K562 (cell line): Measurements from ENCODE around the gene ANGEL2. TPM values are rescaled to one million over a fixed set of nuclear protein-coding genes. Genes with fewer than 3 reads are reported as not detected.

Experiments used
- CC2D1A ChIP-seq: fragments of 450-650 bp; IDR thresholded peaks from 2 replicates; pipeline ENCODE4 v1.6.1; 2017; ENCODE audit warnings: mild to moderate bottlenecking
- FOXK2 ChIP-seq, 2 experiments: fragments of 450-650 bp; IDR thresholded peaks in 1 of 2; conservative IDR thresholded peaks in 1 of 2; 2 replicates each; pipeline ENCODE4 v1.6.1; 2016; ENCODE audit warnings: low read depth in 2 of 2, mild to moderate bottlenecking in 1 of 2
- KLF16 ChIP-seq: IDR thresholded peaks from 2 replicates; pipeline ENCODE4 v1.6.1; 2016; ENCODE audit warnings: antibody characterized with exemption
- MAZ ChIP-seq, 2 experiments: fragments of 450-650 bp in 1 of 2; sonication (generic) in 1 of 2; formaldehyde crosslinking; IDR thresholded peaks in 1 of 2; conservative IDR thresholded peaks in 1 of 2; 2 replicates each; pipeline versions ENCODE4 v1.4.0 to v1.5.0; 2020; ENCODE audit warnings: mild to moderate bottlenecking in 1 of 2, missing genetic modification reagents in 1 of 2
- MCM3 ChIP-seq: fragments of 450-650 bp; IDR thresholded peaks from 2 replicates; pipeline ENCODE4 v1.6.1; 2016
- POU5F1 ChIP-seq: fragments of 150-350 bp; IDR thresholded peaks from 2 replicates; pipeline ENCODE4 v1.6.1; 2014; ENCODE audit warnings: borderline replicate concordance, low read length, low read depth, mild to moderate bottlenecking; ENCODE audit not compliant: partially characterized antibody
- TBP ChIP-seq: optimal IDR thresholded peaks from 2 replicates; pipeline ENCODE3; 2011; ENCODE audit warnings: low read depth, low read length, improper control_type of control experiment
- ZBTB17 ChIP-seq: fragments of 450-650 bp; formaldehyde crosslinking; IDR thresholded peaks from 2 replicates; pipeline ENCODE4 v1.4.0; 2020; ENCODE audit warnings: mild to moderate bottlenecking
- ZNF217 ChIP-seq: sonication (generic); formaldehyde crosslinking; IDR thresholded peaks from 2 replicates; pipeline ENCODE4 v1.8.0; 2022; ENCODE audit warnings: mild to moderate bottlenecking, missing genetic modification reagents
- polyA plus RNA-seq, 8 experiments: library from polyadenylated mRNA; depleted of rRNA in 4 of 8; stranded (reverse) in 5 of 8; unstranded in 3 of 8; fragments of >200 nt; fragmentation: Nextera tagmentation in 2 of 8; fragmentation: Illumina TruSeq in 1 of 8; extraction: Ambion mirVana in 2 of 8; extraction: Trizol in 1 of 8; gene quantifications; 2 replicates each; pipeline versions ENCODE4 v1.2.1 to v1.2.3, GENCODE V29; 2011 to 2014; ENCODE audit warnings: inconsistent platforms in 1 of 8, missing spikeins in 1 of 8
- total RNA-seq, 7 experiments: library from RNA; depleted of rRNA in 6 of 7; stranded (reverse); fragments of >200 nt in 6 of 7; fragmentation: Illumina TruSeq in 2 of 7; extraction: Trizol in 2 of 7; gene quantifications; 2 replicates each; pipeline versions ENCODE4 v1.2.1 to v1.2.3, GENCODE V29; 2011 to 2021; ENCODE audit warnings: low replicate concordance in 1 of 7
- TF ChIP-seq, protein P1 (sequence below), 2 experiments: fragments of 450-650 bp; IDR thresholded peaks; 2 replicates each; pipeline ENCODE4 v1.6.1; 2018; ENCODE audit warnings: mild to moderate bottlenecking in 2 of 2, low read depth in 1 of 2; ENCODE audit not compliant: partially characterized antibody in 2 of 2
- TF ChIP-seq, protein P2 (sequence below): fragments of 450-650 bp; formaldehyde crosslinking; IDR thresholded peaks from 2 replicates; pipeline ENCODE4 v1.4.0; 2022; ENCODE audit warnings: mild to moderate bottlenecking, moderate library complexity
- TF ChIP-seq, protein P3 (sequence below): sonication (generic); formaldehyde crosslinking; IDR thresholded peaks from 2 replicates; pipeline ENCODE4 v1.8.0; 2022; ENCODE audit warnings: missing genetic modification reagents, mild to moderate bottlenecking, borderline replicate concordance
- TF ChIP-seq, protein P4 (sequence below): sonication (generic); formaldehyde crosslinking; IDR thresholded peaks from 2 replicates; pipeline ENCODE4 v1.8.0; 2022; ENCODE audit warnings: mild to moderate bottlenecking, missing genetic modification reagents
- TF ChIP-seq, protein P5 (sequence below): fragments of 450-650 bp; formaldehyde crosslinking; IDR thresholded peaks from 2 replicates; pipeline ENCODE4 v1.4.0; 2020; ENCODE audit warnings: mild to moderate bottlenecking, moderate library complexity

The ANGEL2 gene
- total and polyA plus RNA-seq, 9 of the 15 experiments (the other 6 are each of a cell fraction or from before 2014, with no cell fraction given) = 6.8 to 34.6 (median 26.2) TPM

DNA sequence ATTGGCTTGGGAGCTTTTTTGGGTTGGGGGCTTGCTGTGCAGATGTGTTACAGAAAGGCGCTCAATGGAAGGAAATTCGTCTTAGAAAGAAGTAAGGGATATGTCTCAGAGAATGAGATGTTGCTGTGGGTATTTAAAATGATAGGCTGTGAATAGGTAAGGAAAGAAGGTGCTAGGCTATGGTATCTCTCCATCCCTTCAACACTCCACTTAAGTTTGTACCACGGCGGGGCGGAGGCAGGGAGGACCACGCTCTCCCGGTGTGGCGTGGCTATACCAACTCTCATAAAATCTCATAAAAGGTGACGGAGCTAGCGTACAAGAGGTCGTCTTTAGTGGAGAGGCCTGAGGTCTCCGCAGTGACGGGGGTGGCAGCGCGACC is 35.1 kb upstream of the ANGEL2 start (continued):
- TF ChIP-seq, protein P1, sequence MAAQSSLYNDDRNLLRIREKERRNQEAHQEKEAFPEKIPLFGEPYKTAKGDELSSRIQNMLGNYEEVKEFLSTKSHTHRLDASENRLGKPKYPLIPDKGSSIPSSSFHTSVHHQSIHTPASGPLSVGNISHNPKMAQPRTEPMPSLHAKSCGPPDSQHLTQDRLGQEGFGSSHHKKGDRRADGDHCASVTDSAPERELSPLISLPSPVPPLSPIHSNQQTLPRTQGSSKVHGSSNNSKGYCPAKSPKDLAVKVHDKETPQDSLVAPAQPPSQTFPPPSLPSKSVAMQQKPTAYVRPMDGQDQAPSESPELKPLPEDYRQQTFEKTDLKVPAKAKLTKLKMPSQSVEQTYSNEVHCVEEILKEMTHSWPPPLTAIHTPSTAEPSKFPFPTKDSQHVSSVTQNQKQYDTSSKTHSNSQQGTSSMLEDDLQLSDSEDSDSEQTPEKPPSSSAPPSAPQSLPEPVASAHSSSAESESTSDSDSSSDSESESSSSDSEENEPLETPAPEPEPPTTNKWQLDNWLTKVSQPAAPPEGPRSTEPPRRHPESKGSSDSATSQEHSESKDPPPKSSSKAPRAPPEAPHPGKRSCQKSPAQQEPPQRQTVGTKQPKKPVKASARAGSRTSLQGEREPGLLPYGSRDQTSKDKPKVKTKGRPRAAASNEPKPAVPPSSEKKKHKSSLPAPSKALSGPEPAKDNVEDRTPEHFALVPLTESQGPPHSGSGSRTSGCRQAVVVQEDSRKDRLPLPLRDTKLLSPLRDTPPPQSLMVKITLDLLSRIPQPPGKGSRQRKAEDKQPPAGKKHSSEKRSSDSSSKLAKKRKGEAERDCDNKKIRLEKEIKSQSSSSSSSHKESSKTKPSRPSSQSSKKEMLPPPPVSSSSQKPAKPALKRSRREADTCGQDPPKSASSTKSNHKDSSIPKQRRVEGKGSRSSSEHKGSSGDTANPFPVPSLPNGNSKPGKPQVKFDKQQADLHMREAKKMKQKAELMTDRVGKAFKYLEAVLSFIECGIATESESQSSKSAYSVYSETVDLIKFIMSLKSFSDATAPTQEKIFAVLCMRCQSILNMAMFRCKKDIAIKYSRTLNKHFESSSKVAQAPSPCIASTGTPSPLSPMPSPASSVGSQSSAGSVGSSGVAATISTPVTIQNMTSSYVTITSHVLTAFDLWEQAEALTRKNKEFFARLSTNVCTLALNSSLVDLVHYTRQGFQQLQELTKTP (IDR thresholded peaks at IDR 0.05; ENCODE audit: low read depth in 1 of 2, partially characterized antibody in 2 of 2) = peak in 1 of 2 experiments; percentile 24
- TF ChIP-seq, protein P2, sequence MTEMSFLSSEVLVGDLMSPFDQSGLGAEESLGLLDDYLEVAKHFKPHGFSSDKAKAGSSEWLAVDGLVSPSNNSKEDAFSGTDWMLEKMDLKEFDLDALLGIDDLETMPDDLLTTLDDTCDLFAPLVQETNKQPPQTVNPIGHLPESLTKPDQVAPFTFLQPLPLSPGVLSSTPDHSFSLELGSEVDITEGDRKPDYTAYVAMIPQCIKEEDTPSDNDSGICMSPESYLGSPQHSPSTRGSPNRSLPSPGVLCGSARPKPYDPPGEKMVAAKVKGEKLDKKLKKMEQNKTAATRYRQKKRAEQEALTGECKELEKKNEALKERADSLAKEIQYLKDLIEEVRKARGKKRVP (CRISPR knock-in tag) = no peak; the same call in 1 of the 2 replicates
- TF ChIP-seq TBP (no peak), MAZ (CRISPR knock-in tag; conservative IDR thresholded peaks at IDR 0.05 in 1 of 2, IDR thresholded peaks at IDR 0.05 in 1 of 2) (no peak), ZBTB17 (0 out of 2 replicates have a peak, but pooled peaks have one; percentile 52), FOXK2 (conservative IDR thresholded peaks at IDR 0.05 in 1 of 2, IDR thresholded peaks at IDR 0.05 in 1 of 2; ENCODE audit: low read depth in 2 of 2) (peak; percentile 22 to 97; a peak in 1 of 4 replicates), KLF16 (no peak), POU5F1 (peak; percentile 58), CC2D1A (peak; percentile 66; the same call in 1 of the 2 replicates), ZNF217 (no peak), MCM3 (no peak)
- TF ChIP-seq, protein P3, sequence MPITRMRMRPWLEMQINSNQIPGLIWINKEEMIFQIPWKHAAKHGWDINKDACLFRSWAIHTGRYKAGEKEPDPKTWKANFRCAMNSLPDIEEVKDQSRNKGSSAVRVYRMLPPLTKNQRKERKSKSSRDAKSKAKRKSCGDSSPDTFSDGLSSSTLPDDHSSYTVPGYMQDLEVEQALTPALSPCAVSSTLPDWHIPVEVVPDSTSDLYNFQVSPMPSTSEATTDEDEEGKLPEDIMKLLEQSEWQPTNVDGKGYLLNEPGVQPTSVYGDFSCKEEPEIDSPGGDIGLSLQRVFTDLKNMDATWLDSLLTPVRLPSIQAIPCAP = no peak
- TF ChIP-seq, protein P4, sequence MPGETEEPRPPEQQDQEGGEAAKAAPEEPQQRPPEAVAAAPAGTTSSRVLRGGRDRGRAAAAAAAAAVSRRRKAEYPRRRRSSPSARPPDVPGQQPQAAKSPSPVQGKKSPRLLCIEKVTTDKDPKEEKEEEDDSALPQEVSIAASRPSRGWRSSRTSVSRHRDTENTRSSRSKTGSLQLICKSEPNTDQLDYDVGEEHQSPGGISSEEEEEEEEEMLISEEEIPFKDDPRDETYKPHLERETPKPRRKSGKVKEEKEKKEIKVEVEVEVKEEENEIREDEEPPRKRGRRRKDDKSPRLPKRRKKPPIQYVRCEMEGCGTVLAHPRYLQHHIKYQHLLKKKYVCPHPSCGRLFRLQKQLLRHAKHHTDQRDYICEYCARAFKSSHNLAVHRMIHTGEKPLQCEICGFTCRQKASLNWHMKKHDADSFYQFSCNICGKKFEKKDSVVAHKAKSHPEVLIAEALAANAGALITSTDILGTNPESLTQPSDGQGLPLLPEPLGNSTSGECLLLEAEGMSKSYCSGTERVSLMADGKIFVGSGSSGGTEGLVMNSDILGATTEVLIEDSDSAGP (CRISPR knock-in tag) = 0 out of 2 replicates have a peak, but pooled peaks have one; percentile 49
- TF ChIP-seq, protein P5, sequence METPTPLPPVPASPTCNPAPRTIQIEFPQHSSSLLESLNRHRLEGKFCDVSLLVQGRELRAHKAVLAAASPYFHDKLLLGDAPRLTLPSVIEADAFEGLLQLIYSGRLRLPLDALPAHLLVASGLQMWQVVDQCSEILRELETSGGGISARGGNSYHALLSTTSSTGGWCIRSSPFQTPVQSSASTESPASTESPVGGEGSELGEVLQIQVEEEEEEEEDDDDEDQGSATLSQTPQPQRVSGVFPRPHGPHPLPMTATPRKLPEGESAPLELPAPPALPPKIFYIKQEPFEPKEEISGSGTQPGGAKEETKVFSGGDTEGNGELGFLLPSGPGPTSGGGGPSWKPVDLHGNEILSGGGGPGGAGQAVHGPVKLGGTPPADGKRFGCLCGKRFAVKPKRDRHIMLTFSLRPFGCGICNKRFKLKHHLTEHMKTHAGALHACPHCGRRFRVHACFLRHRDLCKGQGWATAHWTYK (CRISPR knock-in tag) = peak; percentile 97; the same call in 1 of the 2 replicates
